MCF 10A (cell line): ENCODE data around the gene BPGM. TPM values are rescaled to one million over a fixed set of nuclear protein-coding genes. Genes with fewer than 3 reads are reported as not detected.

Experiments used
- BruUV-seq: library from RNA; stranded (reverse); fragments of 400-500 nt; replicated peaks from 2 replicates; lab custom pipeline; 2021; lab: Mats Ljungman, UMichigan
- CTCF ChIA-PET: fragments of 300-600 bp; sonication (Branson Sonifier 250); formaldehyde crosslinking; extraction: SDS; loops from one replicate; lab custom pipeline; 2021; ENCODE audit warnings: antibody characterized with exemption, inconsistent platforms; lab: Yijun Ruan, JAX
- POLR2A ChIA-PET: fragments of 300-600, 350-650 bp; sonication (Branson Sonifier 250); formaldehyde crosslinking; extraction: SDS; loops from one replicate; lab custom pipeline; 2020; ENCODE audit warnings: antibody characterized with exemption, inconsistent platforms; lab: Yijun Ruan, JAX
- DNase-seq: peaks from one replicate; pipeline ENCODE4 v3.0.0-alpha.2; 2018; ENCODE audit not compliant: unreplicated experiment
- H3K27ac Mint-ChIP-seq: one replicate; pipeline ENCODE4 v1.8.0; 2022; ENCODE audit warnings: mild to moderate bottlenecking, low read depth, mixed read lengths; ENCODE audit not compliant: unreplicated experiment
- H3K27me3 Mint-ChIP-seq: one replicate; pipeline ENCODE4 v1.8.0; 2022; ENCODE audit warnings: mixed read lengths; ENCODE audit not compliant: insufficient read depth, unreplicated experiment
- H3K36me3 Mint-ChIP-seq: one replicate; pipeline ENCODE4 v1.8.0; 2022; ENCODE audit warnings: mild to moderate bottlenecking, moderate library complexity, mixed read lengths; ENCODE audit not compliant: insufficient read depth, unreplicated experiment
- H3K4me1 Mint-ChIP-seq: one replicate; pipeline ENCODE4 v1.8.0; 2022; ENCODE audit warnings: mixed read lengths; ENCODE audit not compliant: insufficient read depth, unreplicated experiment
- H3K4me3 Mint-ChIP-seq: one replicate; pipeline ENCODE4 v1.8.0; 2022; ENCODE audit warnings: mild to moderate bottlenecking, moderate library complexity, mixed read lengths; ENCODE audit not compliant: unreplicated experiment
- H3K9me3 Mint-ChIP-seq: one replicate; pipeline ENCODE4 v1.8.0; 2022; ENCODE audit warnings: mixed read lengths; ENCODE audit not compliant: unreplicated experiment
- intact Hi-C: fragments of 100-400 bp; cut with micrococcal nuclease; formaldehyde crosslinking; loops from 2 replicates; pipeline ENCODE4 v1.14.1; 2022
- total RNA-seq: library from RNA; stranded (reverse); gene quantifications from 2 replicates; pipeline ENCODE4 v1.2.3, GENCODE V29; 2022
- TF ChIP-seq, protein P1 (sequence below): fragments of 200-600 bp; IDR thresholded peaks from one replicate; pipeline ENCODE4 v1.8.0; 2022; ENCODE audit warnings: antibody characterized with exemption, mild to moderate bottlenecking; ENCODE audit not compliant: unreplicated experiment

BPGM gene
- total RNA-seq, 1 experiment from 2014 or later: 8.2 TPM

DNA sequence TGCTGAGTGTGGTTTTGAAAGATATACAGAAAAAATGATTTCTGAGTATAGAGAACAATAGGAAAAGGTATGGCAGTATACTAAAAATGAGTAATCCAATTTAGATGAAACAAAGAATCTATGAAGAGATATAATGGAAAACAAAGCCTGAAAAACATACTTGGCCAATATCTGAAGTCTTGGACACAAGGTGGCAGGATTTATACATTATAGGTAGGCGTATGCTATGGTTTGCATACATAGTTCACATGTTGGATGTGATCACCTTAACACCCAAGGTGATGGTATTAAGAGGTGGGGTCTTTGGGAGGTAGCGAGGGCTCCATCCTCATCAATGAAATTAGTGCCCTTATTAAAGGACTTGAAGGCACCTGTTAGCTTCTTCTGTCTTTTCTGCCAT is 34.5 kb upstream of the BPGM start:
- H3K27ac Mint-ChIP-seq: peak overlapping the region; percentile 85
- CTCF ChIA-PET: interaction anchor here (0.5 to 10.6 kb wide), 30 partner anchors 8 to 558 kb away, joined by 3 to 146 read pairs (median 4); partner anchors contain the start of genes AGBL3 and CYREN

GRCh38 chr7:134613623-134614347 is 32.9 kb upstream of the BPGM start:
- Mint-ChIP-seq H3K9me3 (peaks cover 9% of the 10 kb centered on the region), H3K4me1 (peaks cover 39% of the 10 kb centered on the region), H3K4me3 (no peak overlapping the region), H3K36me3 (no peaks in the 10 kb centered on the region), H3K27ac (peak overlapping the region; percentile 85), H3K27me3 (no peaks in the 10 kb centered on the region)
- BruUV-seq: TSS peak; percentile 95
- ChIA-PET CTCF (interaction anchor here (0.6 to 10.6 kb wide), 8 partner anchors 8 to 296 kb away, joined by 3 to 146 read pairs (median 6); no protein-coding TSS in a partner anchor), POLR2A (interaction anchor here (0.7 to 2.4 kb wide), 7 partner anchors 12 to 1575 kb away, joined by 3 to 27 read pairs (median 3); partner anchors contain the start of gene BPGM)
- TF ChIP-seq, protein P1, sequence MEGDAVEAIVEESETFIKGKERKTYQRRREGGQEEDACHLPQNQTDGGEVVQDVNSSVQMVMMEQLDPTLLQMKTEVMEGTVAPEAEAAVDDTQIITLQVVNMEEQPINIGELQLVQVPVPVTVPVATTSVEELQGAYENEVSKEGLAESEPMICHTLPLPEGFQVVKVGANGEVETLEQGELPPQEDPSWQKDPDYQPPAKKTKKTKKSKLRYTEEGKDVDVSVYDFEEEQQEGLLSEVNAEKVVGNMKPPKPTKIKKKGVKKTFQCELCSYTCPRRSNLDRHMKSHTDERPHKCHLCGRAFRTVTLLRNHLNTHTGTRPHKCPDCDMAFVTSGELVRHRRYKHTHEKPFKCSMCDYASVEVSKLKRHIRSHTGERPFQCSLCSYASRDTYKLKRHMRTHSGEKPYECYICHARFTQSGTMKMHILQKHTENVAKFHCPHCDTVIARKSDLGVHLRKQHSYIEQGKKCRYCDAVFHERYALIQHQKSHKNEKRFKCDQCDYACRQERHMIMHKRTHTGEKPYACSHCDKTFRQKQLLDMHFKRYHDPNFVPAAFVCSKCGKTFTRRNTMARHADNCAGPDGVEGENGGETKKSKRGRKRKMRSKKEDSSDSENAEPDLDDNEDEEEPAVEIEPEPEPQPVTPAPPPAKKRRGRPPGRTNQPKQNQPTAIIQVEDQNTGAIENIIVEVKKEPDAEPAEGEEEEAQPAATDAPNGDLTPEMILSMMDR: no peak
- intact Hi-C loops: loop anchor here (1.0 to 5.0 kb wide), 4 partner anchors 19 to 329 kb away; partner anchors contain the start of gene BPGM
- DNase-seq: peak; percentile 97

More for the DNA sequence above, 34.5 kb upstream of the BPGM start:
- Mint-ChIP-seq H3K27me3 (no peaks in the 10 kb centered on the region), H3K4me1 (peaks cover 31% of the 10 kb centered on the region), H3K36me3 (no peaks in the 10 kb centered on the region), H3K4me3 (no peak overlapping the region), H3K9me3 (peaks cover 9% of the 10 kb centered on the region)
- BruUV-seq: no TSS peak
- POLR2A ChIA-PET: interaction anchor here (0.7 to 2.4 kb wide), 6 partner anchors 11 to 560 kb away, joined by 3 to 27 read pairs (median 4); partner anchors contain the start of gene BPGM
- DNase-seq: peak; percentile 33
- intact Hi-C loops: loop anchor here (1.0 to 5.0 kb wide), 4 partner anchors 21 to 330 kb away; no protein-coding TSS in a partner anchor
- TF ChIP-seq, protein P1: peak; percentile 24

- H3K4me1 Mint-ChIP-seq: peaks cover 60% of the 10 kb centered on the region
- ChIA-PET POLR2A (no interaction called here), CTCF (interaction anchor here (0.9 to 2.1 kb wide), 3 partner anchors 9 to 335 kb away, joined by 3 to 13 read pairs (median 3); no protein-coding TSS in a partner anchor)
- DNase-seq: no peak
- H3K27me3 Mint-ChIP-seq: no peaks in the 10 kb centered on the region
- no peaks in the 10 kb centered on the region for H3K36me3 Mint-ChIP-seq
- TF ChIP-seq, protein P1: no peak
- no TSS peak for BruUV-seq
- peaks cover 9% of the 10 kb centered on the region for H3K9me3 Mint-ChIP-seq
- no peak overlapping the region for H3K4me3 Mint-ChIP-seq
- intact Hi-C loops: no loop called here
- peak overlapping the region; percentile 17 for H3K27ac Mint-ChIP-seq
Observed at GRCh38 chr7:134616611-134617010, 30.0 kb upstream of the BPGM start.
